ENCODE measurements around the gene IL4.
"Not testable (repeated sequence)": the region's sequence is repeated elsewhere in the genome, so short reads cannot be mapped to it uniquely, and the experiment has no call there.

The IL4 gene

GRCh38 chr5:132673939-132674630 is at the start of gene IL4:
IL4 (plus strand) TSS chr5:132673989; CDS start chr5:132674051, 62 bp downstream.
- no peak for TF ChIP-seq CTCF (IDR thresholded peaks at IDR 0.05; ENCODE audit: insufficient read depth, missing control alignments)
- no peak for FAIRE-seq
- no peak for DNase-seq (ENCODE audit: insufficient read length, low spot score)

GRCh38 chr5:132627470-132627869 is 46.3 kb upstream of the IL4 start:
- DNase-seq (ENCODE audit: insufficient read length, low spot score) (no peak), FAIRE-seq (no peak)
- no peak for TF ChIP-seq CTCF (IDR thresholded peaks at IDR 0.05; ENCODE audit: insufficient read depth, missing control alignments)

- no peak for TF ChIP-seq CTCF (IDR thresholded peaks at IDR 0.05; ENCODE audit: insufficient read depth, missing control alignments)
- DNase-seq (ENCODE audit: insufficient read length, low spot score) (no peak), FAIRE-seq (no peak)
Measured at GRCh38 chr5:132628814-132629213, 45.0 kb upstream of the IL4 start.

GRCh38 chr5:132629230-132629944 is 44.4 kb upstream of the IL4 start:
- DNase-seq (ENCODE audit: insufficient read length, low spot score) (no peak), FAIRE-seq (peak; percentile 88)
- TF ChIP-seq CTCF (IDR thresholded peaks at IDR 0.05; ENCODE audit: insufficient read depth, missing control alignments), result no peak

- not testable (repeated sequence) for FAIRE-seq; DNase-seq (ENCODE audit: insufficient read length, low spot score)
Measured at GRCh38 chr5:132633587-132633986, 40.2 kb upstream of the IL4 start.

GRCh38 chr5:132635873-132636272 is 37.9 kb upstream of the IL4 start:
- FAIRE-seq, result no peak
- no peak for DNase-seq (ENCODE audit: insufficient read length, low spot score)
- no peak for TF ChIP-seq CTCF (IDR thresholded peaks at IDR 0.05; ENCODE audit: insufficient read depth, missing control alignments)

- DNase-seq (ENCODE audit: insufficient read length, low spot score) (no peak), FAIRE-seq (no peak)
- no peak for TF ChIP-seq CTCF (IDR thresholded peaks at IDR 0.05; ENCODE audit: insufficient read depth, missing control alignments)
Measured at GRCh38 chr5:132637241-132637640, 36.5 kb upstream of the IL4 start.

Data from D721Med (cell line).